NOMO-1 treated with DMSO at 0.1 percent for 48 hours (cell line): ENCODE data around the gene IFNA7.
"Not testable (repeated sequence)": the region's sequence is repeated elsewhere in the genome, so short reads cannot be mapped to it uniquely, and the experiment has no call there.

Experiments
- DNase-seq: peaks from one replicate; lab custom pipeline; 2025; ENCODE audit not compliant: unreplicated experiment; lab: John Stamatoyannopoulos, UW

The IFNA7 gene

DNA sequence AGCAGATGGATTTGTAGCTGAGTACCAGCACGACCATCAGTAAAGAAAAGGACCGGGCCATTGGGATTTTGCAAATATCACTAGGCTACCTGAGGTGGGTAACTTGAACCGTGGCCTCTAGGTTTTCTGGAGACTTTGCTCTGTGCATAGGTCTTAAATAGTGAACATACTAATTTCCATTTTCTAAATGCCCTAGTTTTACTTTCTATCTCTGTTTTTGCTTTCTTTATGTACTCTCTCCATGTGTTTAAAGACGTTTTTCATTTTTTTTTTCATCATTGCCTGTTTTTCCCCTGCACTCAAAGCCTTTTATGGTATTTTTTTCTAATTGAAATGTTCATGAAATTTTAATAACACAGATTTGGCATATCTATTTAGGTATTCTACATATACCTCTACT lies at the start of gene IFNA7:
Gene IFNA7 (minus strand): TSS at position 101 of the 400 bp plus-strand sequence. CDS start 40 bp downstream, at position 61.
- DNase-seq, result not testable (repeated sequence)

DNA sequence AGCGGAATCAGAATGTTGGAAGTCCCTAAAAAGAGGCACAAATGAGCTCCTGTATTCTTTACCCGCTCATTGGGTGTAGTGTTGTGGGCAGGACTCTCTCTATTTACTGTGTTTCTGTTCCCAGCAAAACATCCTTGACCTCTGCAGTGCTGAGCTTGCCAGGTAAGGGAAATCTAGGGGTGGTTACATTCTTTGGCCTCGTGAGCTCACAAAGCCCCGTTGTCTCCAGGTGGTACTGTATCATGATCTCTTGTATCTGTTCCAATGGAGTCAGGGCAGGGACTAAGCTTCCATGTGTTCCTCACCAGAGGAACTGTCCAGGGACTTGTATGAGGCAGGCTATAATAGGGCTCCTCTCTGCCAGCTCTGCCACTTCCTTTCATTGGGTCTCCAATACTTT lies 49.6 kb upstream of the IFNA7 start:
- no peak for DNase-seq

DNA sequence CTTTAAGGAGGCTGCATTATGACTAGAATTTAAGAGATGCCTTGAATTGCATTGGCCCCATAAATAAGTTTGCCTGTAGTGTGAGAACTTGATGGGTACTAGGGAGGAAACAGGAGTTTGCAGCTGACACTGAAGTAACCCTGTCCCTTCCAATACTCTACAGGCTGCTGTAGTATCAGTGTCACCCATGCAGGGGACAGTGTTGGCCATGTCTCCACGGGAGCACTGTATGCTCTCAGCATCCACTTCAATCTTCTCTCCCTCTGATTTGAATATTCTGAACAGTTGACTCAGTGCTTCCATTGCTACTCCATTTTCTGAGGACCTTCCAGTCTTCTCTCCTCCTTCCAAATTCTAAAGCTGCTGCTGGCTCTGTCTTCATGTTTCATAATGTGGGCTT lies 49.2 kb upstream of the IFNA7 start:
- no peak for DNase-seq

DNA sequence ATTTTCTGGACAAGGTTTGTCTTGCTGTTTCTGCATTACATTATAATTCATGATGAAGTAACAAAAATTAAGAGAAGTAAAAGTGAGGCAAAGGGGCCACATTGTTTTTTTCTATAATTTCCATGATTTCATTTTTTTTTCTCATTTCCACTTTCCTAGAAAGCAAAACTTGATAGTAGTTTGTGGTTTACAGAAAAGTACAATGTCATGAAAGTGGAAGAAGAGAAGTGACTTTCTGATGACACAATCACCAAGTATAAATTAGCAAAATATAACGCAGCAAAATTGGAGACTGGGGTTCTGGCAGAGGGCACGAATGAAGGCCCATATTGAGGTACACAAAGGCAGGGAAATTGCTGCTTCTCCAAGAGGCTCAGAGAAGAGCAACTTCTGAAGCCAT lies 42.8 kb upstream of the IFNA7 start:
- DNase-seq, result no peak

DNA sequence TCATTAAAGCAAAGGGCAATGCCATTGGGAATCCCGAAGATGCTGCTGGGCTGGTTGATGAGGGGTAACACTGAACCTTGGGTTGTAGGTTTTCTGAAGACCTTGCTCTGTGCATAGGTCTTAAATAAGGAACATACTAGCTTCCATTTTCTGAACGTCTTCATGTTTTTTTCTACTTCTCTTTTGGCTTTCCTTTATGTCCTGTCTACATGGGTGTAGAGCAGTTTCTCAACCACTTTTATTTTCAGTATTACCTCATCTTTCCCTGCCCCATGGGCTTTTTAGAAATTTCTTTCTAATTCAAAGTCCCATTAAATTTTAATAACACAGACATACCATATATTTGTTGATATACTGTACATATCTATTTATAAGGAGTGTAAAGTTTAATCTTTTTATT lies 37.9 kb upstream of the IFNA7 start, which contains the start of gene IFNA14:
Gene IFNA14 (minus strand): TSS at position 95 of the 400 bp plus-strand sequence. CDS start 70 bp downstream, at position 25.
- DNase-seq, result no peak

DNA sequence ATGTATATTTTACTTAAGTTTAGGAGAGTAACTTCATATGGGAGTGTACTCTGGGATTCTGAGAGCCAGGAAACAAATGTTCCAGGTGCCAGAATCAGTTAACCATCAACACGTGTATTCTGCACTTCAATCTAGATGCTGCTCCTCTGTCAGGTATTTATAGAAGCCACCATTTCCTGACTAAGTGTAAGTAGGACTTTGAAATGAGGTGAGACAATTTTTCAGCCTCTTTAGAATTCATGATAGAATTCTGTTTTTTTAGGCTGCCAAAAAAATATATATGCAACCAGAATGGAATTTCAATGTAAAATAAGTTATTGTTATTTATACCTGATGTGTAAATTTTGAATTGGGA lies 34.3 kb upstream of the IFNA7 start:
- DNase-seq, result not testable (repeated sequence)

DNA sequence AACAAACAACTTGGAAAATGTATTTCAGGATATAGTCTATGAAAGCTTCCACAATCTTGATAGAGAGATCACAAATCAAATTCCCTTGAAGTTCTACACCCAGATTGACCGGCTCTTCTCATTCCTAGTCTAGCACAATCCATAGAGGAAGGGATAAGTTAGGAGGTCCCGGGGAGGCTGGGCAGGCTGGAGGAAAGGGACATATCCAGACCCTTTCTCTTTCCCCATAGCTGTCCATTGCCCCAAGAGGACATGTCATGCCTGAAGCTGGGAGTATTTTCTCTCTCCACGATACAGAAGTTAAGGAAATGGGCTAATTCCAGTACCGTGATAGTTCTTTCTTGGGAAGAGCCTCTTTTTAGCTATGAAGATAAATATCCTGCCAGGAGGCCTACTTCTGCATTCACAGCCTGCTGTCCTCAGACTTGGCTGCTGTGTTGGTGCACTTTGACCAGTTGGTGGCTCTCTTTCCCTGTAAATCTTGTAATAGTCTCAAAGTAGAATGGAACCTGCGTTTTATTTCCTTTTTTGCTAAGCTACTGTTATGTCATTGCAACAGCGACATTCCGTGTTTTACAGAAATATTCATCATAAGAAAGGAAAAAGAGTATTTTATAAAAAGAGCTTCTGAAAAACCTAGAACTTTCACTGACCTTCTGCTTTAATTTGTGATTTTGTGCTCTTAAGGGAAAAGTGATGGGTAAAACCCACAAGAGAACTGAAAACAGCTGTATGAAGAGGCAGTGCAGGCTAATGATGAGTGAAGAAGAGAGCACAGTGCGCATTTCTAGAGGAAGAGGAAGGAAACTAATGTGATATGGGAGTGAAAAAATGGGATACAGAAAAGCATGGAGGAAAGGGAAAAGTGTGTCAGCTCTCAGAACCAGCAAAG lies 33.7 kb upstream of the IFNA7 start:
- not testable (repeated sequence) for DNase-seq

DNA sequence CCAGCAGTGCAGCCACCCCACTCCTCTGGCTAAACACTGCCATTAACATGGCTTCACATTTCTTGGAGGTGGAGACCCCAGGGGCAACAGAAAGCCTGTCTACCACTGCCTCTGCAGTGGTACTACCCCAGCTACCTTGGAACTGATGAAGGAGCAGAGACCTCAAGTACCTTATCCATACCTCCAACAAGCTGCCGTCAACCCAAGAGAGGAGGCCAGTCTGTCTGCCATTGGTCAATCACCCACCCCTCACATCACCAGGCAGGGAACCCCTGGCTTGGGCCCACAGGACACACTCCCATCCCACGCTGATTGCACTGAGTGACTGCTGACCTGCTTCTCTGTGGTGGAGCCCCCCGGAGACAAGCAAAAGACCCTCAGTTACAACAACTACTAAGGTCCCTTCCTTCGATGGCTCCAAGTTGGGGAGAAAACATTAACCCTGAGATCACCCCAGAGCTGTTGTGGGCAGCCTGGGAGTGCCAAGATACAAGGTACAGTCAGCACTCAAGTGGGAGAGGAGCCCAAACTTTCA lies 32.2 kb upstream of the IFNA7 start:
- no peak for DNase-seq

DNA sequence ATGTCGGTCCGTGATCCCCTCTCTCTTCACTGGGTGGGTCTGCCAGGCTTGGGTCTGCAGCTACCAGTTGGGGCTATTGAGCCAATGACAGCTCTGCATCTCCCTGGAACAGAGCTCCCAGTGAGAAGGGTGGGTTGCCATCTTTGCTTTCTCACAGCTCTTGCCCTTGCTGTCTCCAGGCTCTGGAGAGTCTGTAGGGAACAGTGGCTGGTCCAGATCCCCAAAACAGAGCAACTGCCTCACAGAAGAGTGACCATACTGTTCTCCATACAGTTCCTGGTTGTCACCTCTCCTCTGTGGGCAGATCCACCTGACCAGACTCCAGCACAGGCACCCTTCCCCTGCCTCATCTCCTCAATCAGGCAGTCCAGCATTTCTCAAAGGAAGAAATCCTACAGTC lies 31.3 kb upstream of the IFNA7 start:
- no peak for DNase-seq

DNA sequence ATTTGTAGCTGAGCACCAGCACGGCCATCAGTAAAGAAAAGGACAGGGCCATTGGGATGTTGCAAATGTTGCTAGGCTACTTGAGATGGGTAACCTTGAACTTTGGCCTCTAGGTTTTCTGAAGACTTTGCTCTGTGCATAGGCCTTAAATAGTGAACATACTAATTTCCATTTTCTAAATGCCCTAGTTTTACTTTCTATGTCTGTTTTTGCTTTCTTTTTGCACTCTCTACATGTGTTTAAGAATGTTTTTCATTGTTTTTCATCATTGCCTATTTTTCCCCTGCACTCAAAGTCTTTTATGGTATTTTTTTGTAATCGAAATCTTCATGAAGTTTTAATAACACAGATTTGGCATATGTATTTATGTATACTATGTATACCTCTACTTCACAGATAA lies 26.1 kb upstream of the IFNA7 start, which contains the start of gene IFNA17:
Gene IFNA17 (minus strand): TSS at position 101 of the 400 bp plus-strand sequence. CDS start 49 bp downstream, at position 52.
- no peak for DNase-seq

DNA sequence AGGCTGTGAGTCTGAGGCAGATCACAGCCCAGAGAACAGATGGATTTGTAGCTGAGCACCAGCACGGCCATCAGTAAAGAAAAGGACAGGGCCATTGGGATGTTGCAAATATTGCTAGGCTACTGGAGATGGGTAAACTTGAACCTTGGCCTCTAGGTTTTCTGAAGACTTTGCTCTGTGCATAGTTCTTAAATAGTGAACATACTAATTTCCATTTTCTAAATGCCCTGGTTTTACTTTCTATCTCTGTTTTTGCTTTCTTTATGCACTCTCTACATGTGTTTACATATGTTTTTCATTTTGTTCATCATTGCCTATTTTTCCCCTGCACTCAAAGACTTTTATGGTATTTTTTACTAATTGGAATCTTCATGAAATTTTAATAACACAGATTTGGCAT lies 15.2 kb upstream of the IFNA7 start, which contains the start of gene IFNA16:
Gene IFNA16 (minus strand): TSS at position 101 of the 400 bp plus-strand sequence. CDS start 6 bp downstream, at position 95.
- DNase-seq, result not testable (repeated sequence)

DNA sequence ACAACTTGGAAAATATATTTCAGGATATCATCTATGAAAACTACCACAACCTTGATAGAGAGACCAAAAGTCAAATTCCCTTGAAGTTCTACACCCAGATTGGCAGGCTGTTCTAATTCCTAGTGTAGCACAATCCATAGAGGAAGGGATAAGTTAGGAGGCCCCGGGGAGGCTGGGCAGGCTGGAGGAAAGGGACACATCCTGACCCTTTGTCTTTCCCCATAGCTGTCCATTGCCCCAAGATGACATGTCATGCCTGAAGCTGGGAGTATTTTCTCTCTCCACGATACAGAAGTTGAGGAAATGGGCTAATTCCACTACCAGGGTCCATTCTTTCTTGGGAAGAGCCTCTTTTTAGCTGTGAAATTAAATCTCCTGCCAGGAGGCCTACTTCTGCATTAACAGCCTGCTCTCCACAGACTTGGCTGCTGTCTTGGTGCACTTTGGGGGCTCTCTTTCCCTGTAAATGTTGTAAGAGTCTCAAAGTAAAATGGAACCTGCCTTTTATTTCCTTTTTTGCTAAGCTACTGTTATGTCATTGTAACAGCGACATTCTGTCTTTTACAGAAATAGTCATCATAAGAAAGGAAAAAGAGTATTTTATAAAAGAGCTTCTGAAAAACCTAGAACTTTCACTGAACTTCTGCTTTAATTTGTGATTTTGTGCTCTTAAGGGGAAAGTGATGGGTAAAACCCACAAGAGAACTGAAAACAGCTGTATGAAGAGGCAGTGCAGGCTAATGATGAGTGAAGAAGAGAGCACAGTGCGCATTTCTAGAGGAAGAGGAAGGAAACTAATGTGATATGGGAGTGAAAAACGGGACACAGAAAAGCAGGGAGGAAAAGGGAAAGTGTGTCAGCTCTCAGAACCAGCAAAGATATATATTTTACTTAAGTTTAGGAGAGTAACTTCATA lies 11.7 kb upstream of the IFNA7 start:
- not testable (repeated sequence) for DNase-seq

DNA sequence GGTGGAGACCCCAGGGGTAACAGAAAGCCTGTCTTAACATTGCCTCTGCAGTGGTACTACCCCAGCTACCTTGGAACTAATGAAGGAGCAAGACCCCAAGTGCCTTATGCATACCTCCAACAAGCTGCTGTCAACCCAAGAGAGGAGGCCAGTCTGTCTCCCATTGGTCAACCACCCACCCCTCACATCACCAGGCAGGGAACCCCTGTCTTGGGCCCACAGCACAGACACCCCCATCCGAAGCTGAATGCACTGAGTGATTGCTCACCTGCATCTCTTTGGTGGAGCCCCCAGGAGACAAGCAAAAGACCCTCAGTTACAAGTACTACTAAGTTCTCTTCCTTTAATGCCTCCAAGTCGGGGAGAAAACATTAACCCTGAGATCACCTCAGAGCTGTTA lies 10.2 kb upstream of the IFNA7 start:
- DNase-seq, result not testable (repeated sequence)

DNA sequence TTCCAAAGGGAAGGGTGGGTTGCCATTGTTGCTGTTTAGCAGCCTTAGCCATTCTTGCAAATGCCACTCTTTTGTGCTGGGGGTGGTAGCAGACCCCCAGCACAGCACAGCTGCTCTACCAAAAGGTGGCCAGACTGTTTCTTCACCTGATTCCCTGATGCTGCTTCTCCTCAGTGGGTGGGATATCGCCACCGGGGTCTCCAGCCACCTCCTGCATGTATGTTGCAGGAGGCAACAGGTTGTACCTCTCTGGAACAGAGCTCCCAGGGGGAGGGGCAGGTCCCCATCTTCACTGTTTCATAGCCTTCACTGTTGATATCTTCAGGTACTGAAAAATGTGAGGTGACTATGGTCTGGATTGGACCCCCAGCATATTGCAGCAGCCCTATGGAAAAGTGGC lies 8.8 kb upstream of the IFNA7 start:
- DNase-seq, result not testable (repeated sequence)

DNA sequence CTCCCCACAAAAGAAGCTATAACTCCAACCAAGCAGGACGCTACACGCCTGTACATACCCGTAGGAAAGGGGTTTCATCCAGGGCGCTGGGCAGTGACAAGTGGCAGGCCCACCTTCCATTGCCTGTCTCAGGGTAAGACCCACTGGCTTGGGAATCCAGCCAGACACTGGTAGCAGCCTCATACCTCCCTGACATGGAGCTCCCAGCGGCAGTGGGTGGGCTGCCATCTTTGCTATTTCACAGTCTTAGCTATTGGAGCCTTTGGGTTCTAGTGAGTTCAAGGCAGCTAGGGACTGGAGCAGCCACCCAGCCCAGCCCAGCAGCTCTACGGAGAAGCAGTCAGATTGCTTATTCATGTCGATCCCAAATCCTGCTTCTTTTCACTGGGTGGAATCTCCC lies 8.3 kb upstream of the IFNA7 start:
- no peak for DNase-seq

DNA sequence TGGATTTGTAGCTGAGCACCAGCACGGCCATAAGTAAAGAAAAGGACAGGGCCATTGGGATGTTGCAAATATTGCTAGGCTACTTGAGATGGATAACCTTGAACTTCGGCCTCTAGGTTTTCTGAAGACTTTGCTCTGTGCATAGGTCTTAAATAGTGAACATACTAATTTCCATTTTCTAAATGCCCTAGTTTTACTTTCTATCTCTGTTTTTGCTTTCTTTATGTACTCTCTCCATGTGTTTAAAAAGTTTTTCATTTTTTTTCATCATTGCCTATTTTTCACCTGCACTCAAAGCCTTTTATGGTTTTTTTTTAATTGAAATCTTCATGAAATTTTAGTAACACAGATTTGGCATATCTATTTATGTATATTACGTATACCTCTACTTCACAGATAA lies 5.0 kb upstream of the IFNA7 start, which contains the start of gene IFNA10:
Gene IFNA10 (minus strand): TSS at position 101 of the 400 bp plus-strand sequence. CDS start 46 bp downstream, at position 55.
- DNase-seq, result not testable (repeated sequence)

DNA sequence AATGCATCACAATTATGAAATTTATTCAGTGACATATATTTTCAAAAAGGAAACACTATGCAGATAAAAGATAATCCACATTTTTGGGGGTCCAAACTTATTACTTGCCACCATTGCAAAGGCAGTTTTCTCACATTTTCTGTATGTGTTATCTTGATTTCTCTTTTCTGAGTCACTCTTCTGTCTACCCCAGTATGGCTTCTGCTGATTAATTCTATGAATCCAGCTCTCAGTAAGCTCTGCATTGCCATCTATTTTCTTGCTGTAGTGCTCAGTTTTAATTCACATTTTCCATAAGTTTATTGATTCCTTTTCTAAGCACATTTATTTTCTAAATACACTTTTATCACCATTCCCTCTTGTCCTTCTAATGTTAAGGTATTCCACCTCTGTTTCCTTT lies 3.2 kb upstream of the IFNA7 start:
- no peak for DNase-seq

DNA sequence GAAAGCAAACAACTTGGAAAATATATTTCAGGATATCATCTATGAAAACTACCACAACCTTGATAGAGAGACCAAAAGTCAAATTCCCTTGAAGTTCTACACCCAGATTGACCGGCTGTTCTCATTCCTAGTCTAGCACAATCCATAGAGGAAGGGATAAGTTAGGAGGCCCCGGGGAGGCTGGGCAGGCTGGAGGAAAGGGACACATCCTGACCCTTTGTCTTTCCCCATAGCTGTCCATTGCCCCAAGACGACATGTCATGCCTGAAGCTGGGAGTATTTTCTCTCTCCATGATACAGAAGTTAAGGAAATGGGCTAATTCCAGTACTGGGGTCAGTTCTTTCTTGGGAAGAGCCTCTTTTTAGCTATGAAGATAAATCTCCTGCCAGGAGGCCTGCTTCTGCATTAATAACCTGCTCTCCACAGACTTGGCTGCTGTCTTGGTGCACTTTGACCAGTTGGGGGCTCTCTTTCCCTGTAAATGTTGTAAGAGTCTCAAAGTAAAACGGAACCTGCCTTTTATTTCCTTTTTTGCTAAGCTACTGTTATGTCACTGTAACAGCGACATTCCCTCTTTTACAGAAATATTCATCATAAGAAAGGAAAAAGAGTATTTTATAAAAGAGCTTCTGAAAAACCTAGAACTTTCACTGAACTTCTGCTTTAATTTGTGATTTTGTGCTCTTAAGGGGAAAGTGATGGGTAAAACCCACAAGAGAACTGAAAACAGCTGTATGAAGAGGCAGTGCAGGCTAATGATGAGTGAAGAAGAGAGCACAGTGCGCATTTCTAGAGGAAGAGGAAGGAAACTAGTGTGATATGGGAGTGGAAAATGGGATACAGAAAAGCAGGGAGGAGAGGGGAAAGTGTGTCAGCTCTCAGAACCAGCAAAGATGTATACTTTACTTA lies 6.9 kb downstream of the IFNA7 start:
- DNase-seq, result not testable (repeated sequence)

DNA sequence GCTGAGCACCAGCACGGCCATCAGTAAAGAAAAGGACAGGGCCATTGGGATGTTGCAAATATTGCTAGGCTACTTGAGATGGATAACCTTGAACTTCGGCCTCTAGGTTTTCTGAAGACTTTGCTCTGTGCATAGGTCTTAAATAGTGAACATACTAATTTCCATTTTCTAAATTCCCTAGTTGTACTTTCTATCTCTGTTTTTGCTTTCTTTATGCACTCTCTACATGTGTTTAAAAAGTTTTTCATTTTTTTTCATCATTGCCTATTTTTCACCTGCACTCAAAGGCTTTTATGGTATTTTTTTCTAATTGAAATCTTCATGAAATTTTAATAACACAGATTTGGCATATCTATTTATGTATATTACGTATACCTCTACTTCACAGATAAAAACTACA lies 14.5 kb downstream of the IFNA7 start, which contains the start of gene IFNA4:
Gene IFNA4 (minus strand): TSS at position 101 of the 400 bp plus-strand sequence. CDS start 56 bp downstream, at position 45.
- not testable (repeated sequence) for DNase-seq
